ENCODE measurements around the gene NMU. TPM values are rescaled to one million over a fixed set of nuclear protein-coding genes. Genes with fewer than 3 reads are reported as not detected.

Gene NMU
- total RNA-seq, 2 donors from 2014 or later, result 2.5 TPM; not detected in 1

- H3K27me3 ChIP-seq (replicated peaks; ENCODE audit: insufficient read depth), result no peaks in the 10 kb centered on the region
- no peaks in the 10 kb centered on the region for H3K4me1 ChIP-seq (replicated peaks)
- H3K9me3 ChIP-seq, result no peaks in the 10 kb centered on the region
- no peak overlapping the region for H3K4me3 ChIP-seq
- intact Hi-C loops (cut with DNase I), result no loop called here
- 38% methylated on average over 5 of the region's 5 CpGs for WGBS
- H3K27ac ChIP-seq, result no peak overlapping the region
- TF ChIP-seq POLR2AphosphoS5 (IDR thresholded peaks at IDR 0.05) (no peak), POLR2A (IDR thresholded peaks at IDR 0.05) (no peak), CTCF (IDR thresholded peaks at IDR 0.05) (no peak)
- no peak for DNase-seq (ENCODE audit: low spot score)
- H3K36me3 ChIP-seq, result no peaks in the 10 kb centered on the region
Observed at GRCh38 chr4:55650483-55650882, 14.4 kb upstream of the NMU start.

- H3K27ac ChIP-seq, result no peak overlapping the region
- 25% methylated on average over 12 of the region's 12 CpGs for WGBS
- H3K9me3 ChIP-seq, result no peaks in the 10 kb centered on the region
- TF ChIP-seq POLR2A (IDR thresholded peaks at IDR 0.05) (no peak), CTCF (IDR thresholded peaks at IDR 0.05) (no peak), POLR2AphosphoS5 (IDR thresholded peaks at IDR 0.05) (no peak)
- peaks cover 2% of the 10 kb centered on the region for H3K27me3 ChIP-seq (replicated peaks; ENCODE audit: insufficient read depth)
- intact Hi-C loops (cut with DNase I), result no loop called here
- no peaks in the 10 kb centered on the region for H3K36me3 ChIP-seq
- no peak overlapping the region for H3K4me3 ChIP-seq
- no peak for DNase-seq (ENCODE audit: low spot score)
- peaks cover 5% of the 10 kb centered on the region for H3K4me1 ChIP-seq (replicated peaks)
Observed at GRCh38 chr4:55637272-55637820, 1.2 kb upstream of the NMU start.

GRCh38 chr4:55636656-55636999, 530 bp upstream of the NMU start:
- Histone ChIP-seq H3K36me3 (no peaks in the 10 kb centered on the region), H3K4me1 (replicated peaks) (peaks cover 5% of the 10 kb centered on the region), H3K4me3 (peak overlapping the region in 1 of 2 donors; percentile 25), H3K27me3 (replicated peaks; ENCODE audit: insufficient read depth) (peaks cover 2% of the 10 kb centered on the region), H3K9me3 (no peaks in the 10 kb centered on the region), H3K27ac (no peak overlapping the region)
- TF ChIP-seq POLR2AphosphoS5 (IDR thresholded peaks at IDR 0.05) (no peak), POLR2A (IDR thresholded peaks at IDR 0.05) (no peak), CTCF (IDR thresholded peaks at IDR 0.05) (no peak)
- no peak for DNase-seq (ENCODE audit: low spot score)
- intact Hi-C loops (cut with DNase I), result no loop called here
- WGBS, result 18% methylated on average over 7 of the region's 7 CpGs

GRCh38 chr4:55635282-55635681, 816 bp downstream of the NMU start:
- H3K4me1 ChIP-seq (replicated peaks), result peaks cover 5% of the 10 kb centered on the region
- DNase-seq (ENCODE audit: low spot score), result no peak
- peaks cover 2% of the 10 kb centered on the region for H3K27me3 ChIP-seq (replicated peaks; ENCODE audit: insufficient read depth)
- no peaks in the 10 kb centered on the region for H3K36me3 ChIP-seq
- no peak overlapping the region for H3K4me3 ChIP-seq
- WGBS, result 4% methylated on average over 11 of the region's 11 CpGs
- H3K9me3 ChIP-seq, result no peaks in the 10 kb centered on the region
- H3K27ac ChIP-seq, result no peak overlapping the region
- intact Hi-C loops (cut with DNase I), result no loop called here
- no peak for TF ChIP-seq POLR2AphosphoS5 (IDR thresholded peaks at IDR 0.05)
- no peak for TF ChIP-seq CTCF (IDR thresholded peaks at IDR 0.05)
- TF ChIP-seq POLR2A (IDR thresholded peaks at IDR 0.05), result no peak

GRCh38 chr4:55634417-55635128, 1.5 kb downstream of the NMU start:
- DNase-seq (ENCODE audit: low spot score), result no peak
- WGBS, result 33% methylated on average over 3 of the region's 3 CpGs
- peaks cover 2% of the 10 kb centered on the region for H3K27me3 ChIP-seq (replicated peaks; ENCODE audit: insufficient read depth)
- no peak overlapping the region for H3K4me3 ChIP-seq
- peaks cover 5% of the 10 kb centered on the region for H3K4me1 ChIP-seq (replicated peaks)
- no peak for TF ChIP-seq POLR2AphosphoS5 (IDR thresholded peaks at IDR 0.05)
- no peak for TF ChIP-seq CTCF (IDR thresholded peaks at IDR 0.05)
- no peak overlapping the region for H3K27ac ChIP-seq
- no peaks in the 10 kb centered on the region for H3K36me3 ChIP-seq
- no peaks in the 10 kb centered on the region for H3K9me3 ChIP-seq
- intact Hi-C loops (cut with DNase I), result no loop called here
